ENCODE results near the gene CCT3.

DNA sequence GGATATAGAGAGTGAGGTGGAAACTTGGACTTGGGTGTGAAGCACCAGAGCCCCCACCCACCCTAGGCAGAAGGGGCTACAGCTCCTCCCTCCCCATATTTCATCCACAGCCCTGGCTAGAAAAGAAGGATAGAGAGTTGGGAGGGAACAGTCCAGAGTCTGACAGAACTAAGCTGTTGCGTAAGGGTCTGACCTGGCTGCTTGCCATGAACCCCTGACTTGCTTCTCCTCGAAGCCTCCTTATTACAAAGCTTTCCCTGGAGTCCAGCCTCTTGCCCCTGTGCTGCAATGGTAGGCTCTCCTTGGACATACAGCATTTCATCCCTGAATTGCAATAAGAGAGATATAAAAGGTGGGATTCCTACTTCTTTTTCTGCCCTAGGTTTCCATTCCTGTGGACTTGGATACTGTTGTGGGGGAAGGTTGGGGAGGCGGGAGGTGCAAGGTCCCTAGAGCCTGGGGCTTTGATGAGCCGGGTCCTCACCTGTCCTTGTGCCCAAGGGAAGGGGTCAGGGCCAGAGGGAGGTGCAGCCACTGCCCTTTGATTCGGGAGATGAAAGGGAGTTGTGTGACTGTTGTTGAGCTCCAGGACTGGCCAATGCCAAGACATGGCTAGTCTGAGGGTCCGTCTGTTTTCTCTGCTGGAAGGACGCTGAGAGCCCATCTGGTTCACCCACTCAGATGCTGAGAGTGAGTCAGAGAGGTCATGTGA, 33.6 kb upstream of the CCT3 start:
- TF ChIP-seq, protein P1, sequence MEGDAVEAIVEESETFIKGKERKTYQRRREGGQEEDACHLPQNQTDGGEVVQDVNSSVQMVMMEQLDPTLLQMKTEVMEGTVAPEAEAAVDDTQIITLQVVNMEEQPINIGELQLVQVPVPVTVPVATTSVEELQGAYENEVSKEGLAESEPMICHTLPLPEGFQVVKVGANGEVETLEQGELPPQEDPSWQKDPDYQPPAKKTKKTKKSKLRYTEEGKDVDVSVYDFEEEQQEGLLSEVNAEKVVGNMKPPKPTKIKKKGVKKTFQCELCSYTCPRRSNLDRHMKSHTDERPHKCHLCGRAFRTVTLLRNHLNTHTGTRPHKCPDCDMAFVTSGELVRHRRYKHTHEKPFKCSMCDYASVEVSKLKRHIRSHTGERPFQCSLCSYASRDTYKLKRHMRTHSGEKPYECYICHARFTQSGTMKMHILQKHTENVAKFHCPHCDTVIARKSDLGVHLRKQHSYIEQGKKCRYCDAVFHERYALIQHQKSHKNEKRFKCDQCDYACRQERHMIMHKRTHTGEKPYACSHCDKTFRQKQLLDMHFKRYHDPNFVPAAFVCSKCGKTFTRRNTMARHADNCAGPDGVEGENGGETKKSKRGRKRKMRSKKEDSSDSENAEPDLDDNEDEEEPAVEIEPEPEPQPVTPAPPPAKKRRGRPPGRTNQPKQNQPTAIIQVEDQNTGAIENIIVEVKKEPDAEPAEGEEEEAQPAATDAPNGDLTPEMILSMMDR (IDR thresholded peaks at IDR 0.05) = no peak
- TF ChIP-seq POLR2A (IDR thresholded peaks at IDR 0.05) = no peak
- TF ChIP-seq EP300 (IDR thresholded peaks at IDR 0.05) = no peak

Measured in tibial nerve (tissue), 4 donors.